Duodenal mucosa (tissue), 2 donors: ENCODE measurements around the gene PTGR2.

Source experiments
- H3K27ac ChIP-seq: one replicate; pipeline ENCODE4 v1.7.0; 2013; ENCODE audit warnings: low read depth, low read length
- H3K27me3 ChIP-seq, 2 donors: one replicate each; pipeline ENCODE4 v1.7.0; 2013; ENCODE audit warnings: low read length in 2 of 2, control low read depth in 1 of 2; ENCODE audit not compliant: insufficient read depth in 2 of 2, control insufficient read depth in 1 of 2
- H3K36me3 ChIP-seq, 2 donors: one replicate each; pipeline ENCODE4 v1.7.0; 2013; ENCODE audit warnings: low read length in 2 of 2, control low read depth in 1 of 2; ENCODE audit not compliant: insufficient read depth in 2 of 2, control insufficient read depth in 1 of 2
- H3K4me1 ChIP-seq, 2 donors: one replicate each; pipeline ENCODE4 v1.7.0; 2013; ENCODE audit warnings: low read length in 2 of 2, control low read depth in 1 of 2; ENCODE audit not compliant: insufficient read depth in 2 of 2, control insufficient read depth in 1 of 2
- H3K4me3 ChIP-seq, 2 donors: one replicate each; pipeline ENCODE4 v1.7.0; 2013; ENCODE audit warnings: low read length in 2 of 2, low read depth in 1 of 2
- H3K9ac ChIP-seq, 2 donors: one replicate each; pipeline ENCODE4 v1.7.0; 2013; ENCODE audit warnings: low read length in 2 of 2, low read depth in 1 of 2
- H3K9me3 ChIP-seq, 2 donors: one replicate each; pipeline ENCODE4 v1.7.0; 2013; ENCODE audit warnings: low read length in 2 of 2, control low read depth in 1 of 2; ENCODE audit not compliant: control insufficient read depth in 1 of 2

PTGR2 gene

DNA sequence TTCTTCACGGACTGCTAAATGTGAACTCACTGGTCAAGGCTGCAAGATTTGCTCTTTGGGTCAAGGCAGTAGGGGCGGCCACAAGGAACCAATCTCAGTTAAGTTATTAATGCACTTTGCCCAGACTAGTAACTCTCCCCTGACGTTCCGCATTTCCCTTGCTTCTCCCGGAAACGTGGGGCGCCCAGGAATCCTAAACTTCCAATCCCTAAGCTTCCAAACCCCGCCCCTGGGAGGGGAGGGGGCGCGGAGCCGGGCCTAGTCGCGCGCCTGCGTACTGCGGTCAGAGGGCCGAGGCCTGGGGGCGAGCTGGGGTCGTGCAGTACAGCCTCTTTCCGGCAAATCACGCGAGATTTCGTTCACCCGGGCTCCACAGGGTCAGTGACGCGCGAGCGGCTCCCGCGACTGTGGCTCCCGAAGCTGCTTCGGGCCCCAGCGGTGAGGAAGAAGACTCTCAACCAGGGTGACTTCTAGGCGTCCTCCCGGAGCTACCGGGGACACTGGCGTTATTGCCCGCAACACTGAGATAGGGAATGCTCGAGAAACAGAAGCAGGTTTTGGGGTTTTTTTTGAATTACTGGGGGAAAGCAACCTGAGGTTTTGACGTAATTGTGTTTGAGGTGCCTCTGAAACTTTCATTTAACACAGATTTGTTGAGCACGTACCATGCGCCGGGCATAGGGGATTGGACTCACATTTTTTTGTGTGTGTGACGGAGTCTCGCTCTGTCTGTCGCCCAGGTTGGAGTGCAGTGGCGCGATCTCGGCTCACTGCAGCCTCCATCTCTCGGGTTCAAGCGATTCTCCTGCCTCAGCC lies at the start of gene PTGR2:
TSS of gene PTGR2 (plus strand) at position 265 of the 816 bp plus-strand sequence. CDS start 7,032 bp downstream, outside the sequence.
- Histone ChIP-seq H3K9me3 (no peaks in the 10 kb centered on the region), H3K4me1 (peaks cover 6 to 14% of the 10 kb centered on the region in 2 donors), H3K36me3 (no peaks in the 10 kb centered on the region), H3K9ac (peak within 1 kb of the TSS; percentile 96 to 97), H3K4me3 (peak within 1 kb of the TSS; percentile 86 to 91), H3K27me3 (no peaks in the 10 kb centered on the region), H3K27ac (peak within 1 kb of the TSS; percentile 96)

DNA sequence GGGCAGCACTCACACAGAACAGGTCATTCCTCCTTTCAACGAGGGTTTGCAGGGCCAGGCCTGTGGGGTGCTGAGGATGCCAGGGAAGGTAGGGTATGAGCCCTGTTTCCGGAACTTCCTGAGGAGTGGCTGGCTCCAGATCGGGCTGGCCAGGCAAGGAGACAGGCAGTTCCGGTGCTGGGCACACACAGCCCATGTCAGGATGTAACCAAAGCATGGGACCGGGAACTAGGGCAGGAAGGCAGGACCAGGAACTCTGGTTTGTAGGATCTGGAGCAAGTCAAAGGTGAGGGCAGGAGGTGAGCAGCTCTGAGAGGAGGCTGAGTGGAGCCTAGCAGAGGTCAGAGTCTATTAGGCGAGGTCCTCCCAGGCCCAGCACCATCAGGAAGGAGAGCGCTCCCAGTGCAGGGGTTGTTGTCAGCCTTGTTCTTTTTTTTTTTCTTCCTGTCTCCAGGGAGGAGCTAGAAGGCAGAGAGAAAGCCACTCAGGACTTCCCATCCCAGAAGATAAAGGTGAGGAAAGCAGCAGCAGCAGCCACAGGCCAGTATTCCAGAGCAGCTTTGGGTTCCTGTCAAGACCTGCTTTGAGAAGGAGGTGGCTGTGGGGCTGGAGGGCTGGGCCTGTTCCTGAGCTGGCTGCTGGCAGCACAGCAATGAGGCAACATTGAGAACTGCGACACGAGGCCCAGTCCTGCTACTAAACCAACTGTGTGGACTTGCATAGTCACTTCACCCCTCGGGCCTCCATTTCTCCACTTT lies 49.0 kb upstream of the PTGR2 start:
- Histone ChIP-seq H3K36me3 (no peaks in the 10 kb centered on the region), H3K9ac (peak overlapping the region; percentile 4 to 33), H3K4me3 (no peak overlapping the region), H3K9me3 (no peaks in the 10 kb centered on the region), H3K4me1 (peaks cover 20 to 23% of the 10 kb centered on the region in 2 donors), H3K27ac (peak overlapping the region; percentile 85), H3K27me3 (no peaks in the 10 kb centered on the region)

GRCh38 chr14:73804636-73805035 lies 47.0 kb upstream of the PTGR2 start:
- Histone ChIP-seq H3K27me3 (no peaks in the 10 kb centered on the region), H3K4me1 (peaks cover 16 to 19% of the 10 kb centered on the region in 2 donors), H3K9ac (no peak overlapping the region)

GRCh38 chr14:73807457-73807856 lies 44.2 kb upstream of the PTGR2 start:
- Histone ChIP-seq H3K9me3 (no peaks in the 10 kb centered on the region), H3K4me1 (peaks cover 7 to 11% of the 10 kb centered on the region in 2 donors), H3K36me3 (no peaks in the 10 kb centered on the region), H3K27me3 (no peaks in the 10 kb centered on the region), H3K4me3 (no peak overlapping the region), H3K27ac (no peak overlapping the region), H3K9ac (no peak overlapping the region)

More at GRCh38 chr14:73804636-73805035, 47.0 kb upstream of the PTGR2 start:
- H3K36me3 ChIP-seq: no peaks in the 10 kb centered on the region
- H3K9me3 ChIP-seq: no peaks in the 10 kb centered on the region
- no peak overlapping the region for H3K4me3 ChIP-seq
- no peak overlapping the region for H3K27ac ChIP-seq

- H3K4me3 ChIP-seq: no peak overlapping the region
- no peak overlapping the region for H3K27ac ChIP-seq
- H3K9me3 ChIP-seq: no peaks in the 10 kb centered on the region
- no peaks in the 10 kb centered on the region for H3K36me3 ChIP-seq
- H3K9ac ChIP-seq: no peak overlapping the region
- H3K4me1 ChIP-seq: peaks cover 0 to 4% of the 10 kb centered on the region in 2 donors
- H3K27me3 ChIP-seq: no peaks in the 10 kb centered on the region
These were observed 42.2 kb upstream of the PTGR2 start for GRCh38 chr14:73809391-73809790.

DNA sequence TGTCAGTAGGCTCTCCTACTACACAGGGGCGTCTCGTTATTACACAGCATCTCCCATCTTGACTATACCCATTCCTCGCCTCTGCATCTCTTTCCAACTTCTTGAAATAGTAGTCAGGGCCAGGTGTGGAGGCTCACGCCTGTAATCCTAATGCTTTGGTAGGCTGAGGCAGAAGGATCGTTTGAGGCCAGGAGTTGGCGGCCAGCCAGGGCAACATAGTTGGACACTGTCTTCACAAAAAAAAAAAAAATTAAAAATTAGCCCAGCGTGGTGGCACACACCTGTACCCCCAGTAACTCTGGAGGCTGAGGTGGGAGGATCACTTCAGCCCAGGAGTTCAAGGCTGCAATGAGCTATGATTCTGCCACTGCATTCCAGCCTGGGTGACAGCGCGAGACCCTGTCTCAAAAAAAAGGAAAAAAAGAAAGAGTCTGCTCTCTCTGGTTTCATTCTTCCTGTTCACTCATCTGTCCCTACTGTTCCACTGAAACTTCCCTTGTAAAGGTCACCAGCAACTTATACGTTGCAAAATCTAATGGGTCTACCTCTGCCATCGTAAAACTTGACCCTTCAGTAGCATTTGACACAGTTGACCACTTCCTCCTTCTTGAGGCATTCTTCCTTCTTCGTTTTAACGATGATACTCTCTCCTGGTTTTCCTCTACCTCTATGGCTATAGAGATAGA lies 41.0 kb upstream of the PTGR2 start:
- no peak overlapping the region for H3K27ac ChIP-seq
- H3K9ac ChIP-seq: no peak overlapping the region

DNA sequence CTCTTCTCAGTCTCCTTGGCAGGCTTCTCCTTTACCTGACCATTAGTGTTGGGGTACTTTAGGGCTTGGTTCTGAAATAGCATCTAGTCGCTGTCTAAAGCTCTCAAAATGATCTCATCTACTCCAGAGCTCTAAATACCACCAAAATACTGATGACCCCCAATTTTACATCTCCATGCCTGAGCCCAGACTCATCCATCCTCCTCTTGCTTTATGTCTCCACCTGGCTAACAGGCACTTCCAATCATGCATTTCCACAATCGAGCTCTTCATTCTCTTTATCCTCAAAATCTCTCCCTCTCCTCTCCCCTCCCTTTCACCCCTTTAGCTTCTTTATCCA lies 40.5 kb upstream of the PTGR2 start:
- Histone ChIP-seq H3K27ac (no peak overlapping the region), H3K9ac (no peak overlapping the region), H3K9me3 (no peaks in the 10 kb centered on the region), H3K4me3 (no peak overlapping the region), H3K36me3 (no peaks in the 10 kb centered on the region), H3K27me3 (no peaks in the 10 kb centered on the region), H3K4me1 (peaks cover 0 to 4% of the 10 kb centered on the region in 2 donors)

More for the DNA sequence above, 41.0 kb upstream of the PTGR2 start:
- Histone ChIP-seq H3K27me3 (no peaks in the 10 kb centered on the region), H3K9me3 (no peaks in the 10 kb centered on the region), H3K4me1 (peaks cover 0 to 4% of the 10 kb centered on the region in 2 donors), H3K36me3 (no peaks in the 10 kb centered on the region), H3K4me3 (no peak overlapping the region)

DNA sequence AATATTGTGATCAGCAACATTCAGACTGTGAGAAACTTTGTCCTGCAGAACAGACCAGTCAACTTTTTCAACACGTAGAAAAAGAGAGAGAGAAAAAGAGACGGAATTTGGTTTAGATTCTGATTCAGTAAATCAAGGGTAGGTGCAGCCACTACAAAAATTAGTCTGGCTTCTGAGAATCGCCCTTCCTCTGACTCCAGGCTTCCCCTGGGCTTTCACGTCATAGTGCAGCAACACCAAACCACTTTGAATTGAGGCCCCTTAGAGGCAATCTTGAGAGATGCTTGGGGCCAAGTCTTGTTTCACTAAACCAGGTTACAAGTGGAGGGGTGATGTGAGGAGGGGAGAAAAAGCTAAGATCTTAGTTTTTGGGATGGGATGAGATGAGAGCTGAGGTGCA lies 37.5 kb upstream of the PTGR2 start:
- Histone ChIP-seq H3K27me3 (no peaks in the 10 kb centered on the region), H3K4me1 (no peaks in the 10 kb centered on the region), H3K4me3 (no peak overlapping the region), H3K9ac (no peak overlapping the region), H3K36me3 (no peaks in the 10 kb centered on the region), H3K9me3 (no peaks in the 10 kb centered on the region), H3K27ac (no peak overlapping the region)

DNA sequence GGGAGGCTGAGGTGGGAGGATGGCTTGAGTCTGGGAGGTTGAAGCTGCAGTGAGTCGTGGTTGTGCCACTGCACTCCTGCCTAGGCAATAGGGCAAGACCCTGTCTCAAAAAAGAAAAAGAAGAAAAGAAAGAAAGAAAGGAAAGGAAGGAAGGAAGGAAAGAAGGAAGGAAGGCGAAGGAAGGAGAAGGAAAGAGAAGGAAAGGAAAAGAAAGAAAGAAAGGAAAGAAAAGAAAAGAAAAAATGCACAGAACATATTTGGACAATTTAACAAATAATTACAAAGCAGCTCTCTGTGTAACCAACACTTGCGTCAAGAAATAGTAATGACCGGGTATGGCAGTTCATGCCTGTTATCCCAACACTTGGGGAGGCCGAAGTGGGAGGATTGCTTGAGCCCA lies 35.8 kb upstream of the PTGR2 start:
- Histone ChIP-seq H3K4me1 (no peaks in the 10 kb centered on the region), H3K9me3 (no peaks in the 10 kb centered on the region), H3K36me3 (no peaks in the 10 kb centered on the region), H3K27me3 (no peaks in the 10 kb centered on the region), H3K4me3 (no peak overlapping the region), H3K9ac (no peak overlapping the region), H3K27ac (no peak overlapping the region)

DNA sequence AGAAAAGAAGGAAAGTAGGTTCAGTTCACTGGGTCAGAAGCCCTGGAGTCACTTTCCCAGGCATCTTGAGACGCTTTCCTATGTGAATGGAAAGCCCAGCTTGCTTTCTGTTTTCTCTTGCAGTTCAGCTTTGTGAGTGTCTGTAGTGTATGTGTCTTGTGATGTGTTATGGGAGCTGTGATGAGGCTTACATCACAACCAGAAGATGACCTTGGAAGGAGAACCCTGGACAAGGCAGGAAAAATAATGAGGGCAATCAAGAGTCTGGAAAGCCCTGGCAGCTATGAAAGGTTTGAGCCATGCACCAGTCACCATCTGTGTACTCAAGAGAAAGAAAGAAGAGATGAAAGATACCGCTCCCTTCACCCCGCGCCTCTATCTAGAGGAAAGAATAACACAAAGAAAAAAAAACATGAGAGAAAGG lies 35.2 kb upstream of the PTGR2 start:
- Histone ChIP-seq H3K36me3 (no peaks in the 10 kb centered on the region), H3K27ac (no peak overlapping the region), H3K4me1 (no peaks in the 10 kb centered on the region), H3K4me3 (no peak overlapping the region), H3K9me3 (no peaks in the 10 kb centered on the region), H3K27me3 (no peaks in the 10 kb centered on the region), H3K9ac (no peak overlapping the region)
